Activated CD8-positive, alpha-beta T cell treated with anti-CD3 and anti-CD28 coated beads for 36 hours (primary cell): ENCODE results near the gene WDR59. TPM values are rescaled to one million over a fixed set of nuclear protein-coding genes. Genes with fewer than 3 reads are reported as not detected.

Experiments used
- ATAC-seq: fragments of 200-7000 bp; cut with Tn5 transposase; one replicate; pipeline ENCODE4 v1.10.0; 2021; ENCODE audit warnings: mild to moderate bottlenecking, moderate library complexity
- CTCF ChIA-PET: fragments of 350-600 bp; sonication (Branson Sonifier 250); formaldehyde crosslinking; loops from one replicate; lab custom pipeline; 2021; ENCODE audit warnings: antibody characterized with exemption; lab: Charles Lee
- POLR2A ChIA-PET: fragments of 350-600 bp; sonication (Branson Sonifier 250); formaldehyde crosslinking; loops from one replicate; lab custom pipeline; 2021; ENCODE audit warnings: antibody characterized with exemption; lab: Charles Lee
- DNase-seq: peaks from one replicate; pipeline ENCODE4 v3.0.0-alpha.2; 2020
- H3K27ac Mint-ChIP-seq: one replicate; pipeline ENCODE4 v1.8.0; 2021; ENCODE audit warnings: mild to moderate bottlenecking, mixed read lengths
- H3K27me3 Mint-ChIP-seq: one replicate; pipeline ENCODE4 v1.8.0; 2021; ENCODE audit warnings: mixed read lengths
- H3K36me3 Mint-ChIP-seq: one replicate; pipeline ENCODE4 v1.8.0; 2021; ENCODE audit warnings: low read depth, mixed read lengths
- H3K4me1 Mint-ChIP-seq: one replicate; pipeline ENCODE4 v1.8.0; 2021; ENCODE audit warnings: low read depth, mixed read lengths
- H3K4me3 Mint-ChIP-seq: one replicate; pipeline ENCODE4 v1.8.0; 2021; ENCODE audit warnings: mild to moderate bottlenecking, moderate library complexity, mixed read lengths
- H3K9me3 Mint-ChIP-seq: one replicate; pipeline ENCODE4 v1.8.0; 2021; ENCODE audit warnings: mixed read lengths
- CTCF ChIP-seq: fragments of 200-600 bp; IDR thresholded peaks from one replicate; pipeline ENCODE4 v1.8.0; 2022; ENCODE audit warnings: antibody characterized with exemption, mild to moderate bottlenecking
- intact Hi-C: fragments of 100-400 bp; cut with micrococcal nuclease; formaldehyde crosslinking; loops from one replicate; pipeline ENCODE4 v1.10.0; 2022
- total RNA-seq, 2 experiments: library from RNA; stranded (reverse); gene quantifications; one replicate each; pipeline ENCODE4 v1.2.3, GENCODE V29; 2021

WDR59 gene
- total RNA-seq, 2 experiments from 2014 or later = 59.1 to 68.1 TPM

- ChIA-PET POLR2A (no interaction called here), CTCF (no interaction called here)
- H3K36me3 Mint-ChIP-seq = peaks cover 2% of the 10 kb centered on the region
- ATAC-seq = no peak
- DNase-seq = no peak
- no peak for TF ChIP-seq CTCF
- H3K4me1 Mint-ChIP-seq = no peaks in the 10 kb centered on the region
- peaks cover 2% of the 10 kb centered on the region for H3K27me3 Mint-ChIP-seq
- H3K4me3 Mint-ChIP-seq = no peak overlapping the region
- intact Hi-C loops = no loop called here
- peaks cover 8% of the 10 kb centered on the region for H3K9me3 Mint-ChIP-seq
- H3K27ac Mint-ChIP-seq = no peak overlapping the region
These were observed 153.5 kb downstream of the WDR59 start for GRCh38 chr16:74831467-74831866.

- ChIA-PET POLR2A (no interaction called here), CTCF (interaction anchor here (0.8 kb wide), 1 partner anchor 17 kb away, joined by 3 read pairs; no protein-coding TSS in a partner anchor)
- Mint-ChIP-seq H3K4me3 (no peak overlapping the region), H3K36me3 (peaks cover 2% of the 10 kb centered on the region), H3K9me3 (peaks cover 8% of the 10 kb centered on the region), H3K27me3 (peaks cover 2% of the 10 kb centered on the region), H3K27ac (no peak overlapping the region), H3K4me1 (no peaks in the 10 kb centered on the region)
- no peak for ATAC-seq
- intact Hi-C loops = no loop called here
- no peak for DNase-seq
- no peak for TF ChIP-seq CTCF
These were observed 154.3 kb downstream of the WDR59 start for GRCh38 chr16:74830648-74831047.

- CTCF ChIA-PET = interaction anchor here (0.8 kb wide), 1 partner anchor 16 kb away, joined by 3 read pairs; no protein-coding TSS in a partner anchor
- Mint-ChIP-seq H3K9me3 (peaks cover 8% of the 10 kb centered on the region), H3K4me3 (no peak overlapping the region), H3K27ac (no peak overlapping the region), H3K4me1 (no peaks in the 10 kb centered on the region), H3K36me3 (peaks cover 2% of the 10 kb centered on the region), H3K27me3 (peaks cover 2% of the 10 kb centered on the region)
- no peak for TF ChIP-seq CTCF
- ATAC-seq (no peak), DNase-seq (no peak)
- intact Hi-C loops = no loop called here
- POLR2A ChIA-PET = no interaction called here
These were observed 155.3 kb downstream of the WDR59 start for GRCh38 chr16:74829637-74830036.

- intact Hi-C loops = no loop called here
- TF ChIP-seq CTCF = no peak
- Mint-ChIP-seq H3K36me3 (peaks cover 2% of the 10 kb centered on the region), H3K27me3 (peaks cover 4% of the 10 kb centered on the region), H3K9me3 (peaks cover 8% of the 10 kb centered on the region), H3K4me3 (no peak overlapping the region), H3K27ac (no peak overlapping the region), H3K4me1 (no peaks in the 10 kb centered on the region)
- ChIA-PET POLR2A (no interaction called here), CTCF (interaction anchor here (1.3 kb wide), 1 partner anchor 36 kb away, joined by 6 read pairs; no protein-coding TSS in a partner anchor)
- DNase-seq (no peak), ATAC-seq (no peak)
These were observed 159.0 kb downstream of the WDR59 start for GRCh38 chr16:74825941-74826340.

- intact Hi-C loops = no loop called here
- Mint-ChIP-seq H3K4me3 (no peak overlapping the region), H3K27ac (no peak overlapping the region), H3K27me3 (peaks cover 4% of the 10 kb centered on the region), H3K4me1 (no peaks in the 10 kb centered on the region), H3K36me3 (peaks cover 2% of the 10 kb centered on the region), H3K9me3 (peaks cover 8% of the 10 kb centered on the region)
- no peak for DNase-seq
- ChIA-PET CTCF (interaction anchor here (1.4 kb wide), 1 partner anchor 12 kb away, joined by 3 read pairs; no protein-coding TSS in a partner anchor), POLR2A (interaction anchor here (1.3 kb wide), 1 partner anchor 10 kb away, joined by 3 read pairs; no protein-coding TSS in a partner anchor)
- no peak for ATAC-seq
- no peak for TF ChIP-seq CTCF
These were observed 159.9 kb downstream of the WDR59 start for GRCh38 chr16:74825016-74825415.

Other genes with a start within 250 kb of the WDR59 start
- not detected for gene FA2H, start 210.3 kb downstream of the WDR59 start, total RNA-seq
- 10 to 100 TPM; 11.0 to 13.7 TPM for gene ZNRF1, start 13.9 kb upstream of the WDR59 start, total RNA-seq
- not detected for gene LDHD, start 131.7 kb upstream of the WDR59 start, total RNA-seq
- gene ZFP1, start 163.4 kb upstream of the WDR59 start, total RNA-seq = 10 to 100 TPM; 19.8 to 23.9 TPM
- gene CTRB2, start 222.0 kb upstream of the WDR59 start, total RNA-seq = not detected
- gene CTRB1, start 233.9 kb upstream of the WDR59 start, total RNA-seq = not detected